ENCODE measurements around the gene BTBD2.
"Not testable (repeated sequence)": the region's sequence is repeated elsewhere in the genome, so short reads cannot be mapped to it uniquely, and the experiment has no call there.

BTBD2 gene

DNA sequence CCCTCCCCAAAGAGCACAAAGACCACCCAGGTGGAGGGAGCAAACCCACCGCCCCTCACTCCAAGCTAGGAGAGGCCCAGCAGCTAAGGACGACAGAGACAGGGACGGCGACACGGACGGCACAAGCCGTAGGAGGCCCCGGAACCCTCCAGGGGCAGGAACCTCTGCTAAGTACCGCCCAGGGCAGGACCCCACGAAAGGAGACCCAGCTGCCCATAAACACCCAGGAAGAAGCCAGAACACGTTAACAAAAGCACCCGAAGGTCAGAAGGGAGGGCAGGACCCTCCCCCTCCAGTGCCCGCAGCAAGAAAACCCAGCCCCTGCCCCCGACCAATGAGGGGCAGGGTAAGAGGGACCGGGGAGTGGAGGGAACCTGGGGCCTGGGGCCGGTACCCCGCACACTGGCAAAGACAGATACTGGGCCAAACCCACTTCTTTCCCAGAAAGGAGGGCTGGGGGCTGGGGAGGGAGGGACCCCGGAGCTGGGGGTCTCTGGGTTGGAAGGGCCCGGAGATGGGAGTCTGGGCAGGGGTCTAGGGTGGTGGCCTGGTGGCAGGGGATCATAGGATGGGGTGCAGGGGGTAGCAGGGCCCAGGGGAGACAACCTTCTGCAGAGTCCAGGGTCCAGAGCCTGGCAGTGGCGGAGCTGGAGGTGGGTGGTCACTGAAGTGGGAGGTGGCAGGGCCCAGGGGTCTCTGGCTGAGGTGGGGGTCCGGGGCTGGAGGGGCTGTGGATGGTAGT, 2.4 kb downstream of the BTBD2 start:
- no peak for DNase-seq

DNA sequence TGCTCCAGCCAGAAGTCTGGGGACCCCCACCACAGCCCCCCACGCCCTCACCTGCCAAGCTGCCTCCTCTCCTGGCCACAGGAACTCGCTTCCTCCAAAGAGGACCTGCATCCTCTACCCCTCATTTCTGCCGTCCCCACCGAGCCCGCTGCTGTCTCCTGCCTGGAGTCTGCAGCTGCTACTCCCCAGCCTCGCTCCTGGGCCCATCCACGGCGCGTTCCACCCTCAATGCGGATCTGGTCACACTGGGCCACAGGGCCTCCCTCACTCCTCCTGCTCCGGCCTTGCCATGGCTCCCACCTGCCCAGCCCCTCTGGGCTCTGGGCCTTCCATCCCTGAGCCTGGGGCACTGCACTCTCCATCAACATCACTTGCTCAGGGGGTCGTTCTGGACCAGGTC, 4.3 kb downstream of the BTBD2 start:
- no peak for DNase-seq

- no peak for DNase-seq
Observed at GRCh38 chr19:2010135-2010668, 5.3 kb downstream of the BTBD2 start.

DNA sequence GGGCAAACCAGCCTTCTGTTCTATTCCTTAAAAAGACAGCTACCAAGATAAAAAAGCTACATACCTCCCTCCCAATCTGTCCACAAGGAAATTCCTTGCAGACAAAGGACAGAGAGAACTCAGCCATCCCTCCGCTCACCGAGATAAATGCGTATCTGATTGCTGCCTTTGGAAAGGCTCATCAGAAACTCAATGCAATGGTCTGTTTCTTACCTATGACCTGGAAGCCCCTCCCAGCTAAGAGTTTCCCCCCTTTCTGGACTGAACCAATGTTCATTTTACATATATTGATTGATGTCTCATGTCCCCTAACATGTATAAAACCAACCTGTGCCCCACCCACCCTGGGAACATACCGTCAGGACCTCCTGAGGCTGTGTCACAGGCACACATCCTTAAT, 11.6 kb downstream of the BTBD2 start:
- DNase-seq = no peak

DNA sequence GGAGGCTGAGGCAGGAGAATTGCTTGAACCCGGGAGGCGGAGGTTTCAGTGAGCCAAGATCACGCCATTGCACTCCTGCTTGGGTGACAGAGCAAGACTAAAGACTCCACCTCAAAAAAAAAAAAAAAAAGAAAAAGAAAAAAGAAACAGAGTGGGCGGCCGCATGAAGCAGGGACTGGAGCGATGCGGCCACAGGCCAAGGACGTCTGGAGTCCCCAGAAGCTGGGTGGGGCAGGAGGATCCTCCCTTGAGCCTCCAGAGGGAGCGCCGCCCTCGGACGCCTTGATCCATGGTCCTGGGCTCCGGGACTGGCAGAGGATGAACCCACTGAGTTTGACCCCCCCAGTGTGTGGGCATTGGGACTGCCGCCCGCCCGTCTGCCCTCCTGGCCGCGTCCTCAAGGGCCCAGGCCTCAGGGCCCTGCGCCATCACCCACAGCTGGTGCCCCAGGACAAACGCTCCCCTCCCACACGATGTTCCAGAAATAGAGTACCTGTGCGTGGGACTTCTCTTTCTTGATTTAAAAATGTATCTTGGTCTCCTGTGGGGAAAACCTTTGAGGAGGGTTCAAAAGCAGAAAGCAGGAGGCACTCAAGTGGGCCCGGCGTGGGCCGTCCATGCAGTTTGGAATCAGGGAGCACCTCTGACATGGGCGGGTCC, 15.5 kb downstream of the BTBD2 start:
- DNase-seq = no peak

- DNase-seq = no peak
Observed at GRCh38 chr19:1998712-1999708, 16.5 kb downstream of the BTBD2 start.

- DNase-seq = no peak
Observed at GRCh38 chr19:1997353-1998233, 17.9 kb downstream of the BTBD2 start.

DNA sequence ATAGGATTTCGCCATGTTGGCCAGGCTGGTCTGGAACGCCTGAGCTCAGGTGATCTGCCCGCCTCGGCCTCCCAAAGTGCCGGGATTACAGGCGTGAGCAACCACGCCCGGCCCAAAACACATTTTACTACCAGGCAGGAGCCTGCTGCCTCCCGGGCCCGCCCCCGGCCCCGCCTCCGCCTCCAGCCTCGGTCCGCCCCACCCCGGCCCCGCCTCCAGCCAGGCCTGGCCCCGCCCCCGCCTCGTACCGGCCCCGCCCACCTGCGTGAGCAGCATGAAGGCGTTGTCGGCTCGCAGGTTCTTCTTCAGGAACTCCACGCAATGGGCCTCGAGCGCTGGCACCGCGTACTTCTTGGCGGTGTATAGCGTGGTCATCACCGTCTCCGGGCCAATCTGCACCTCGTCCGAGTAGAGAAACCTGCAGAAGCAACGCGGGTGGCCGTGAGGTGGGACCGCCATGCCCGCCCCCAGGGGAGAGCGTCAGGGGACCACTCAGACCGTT, 22.7 kb downstream of the BTBD2 start:
- DNase-seq = no peak

- DNase-seq = no peak
Observed at GRCh38 chr19:1991018-1991913, 24.2 kb downstream of the BTBD2 start.

DNA sequence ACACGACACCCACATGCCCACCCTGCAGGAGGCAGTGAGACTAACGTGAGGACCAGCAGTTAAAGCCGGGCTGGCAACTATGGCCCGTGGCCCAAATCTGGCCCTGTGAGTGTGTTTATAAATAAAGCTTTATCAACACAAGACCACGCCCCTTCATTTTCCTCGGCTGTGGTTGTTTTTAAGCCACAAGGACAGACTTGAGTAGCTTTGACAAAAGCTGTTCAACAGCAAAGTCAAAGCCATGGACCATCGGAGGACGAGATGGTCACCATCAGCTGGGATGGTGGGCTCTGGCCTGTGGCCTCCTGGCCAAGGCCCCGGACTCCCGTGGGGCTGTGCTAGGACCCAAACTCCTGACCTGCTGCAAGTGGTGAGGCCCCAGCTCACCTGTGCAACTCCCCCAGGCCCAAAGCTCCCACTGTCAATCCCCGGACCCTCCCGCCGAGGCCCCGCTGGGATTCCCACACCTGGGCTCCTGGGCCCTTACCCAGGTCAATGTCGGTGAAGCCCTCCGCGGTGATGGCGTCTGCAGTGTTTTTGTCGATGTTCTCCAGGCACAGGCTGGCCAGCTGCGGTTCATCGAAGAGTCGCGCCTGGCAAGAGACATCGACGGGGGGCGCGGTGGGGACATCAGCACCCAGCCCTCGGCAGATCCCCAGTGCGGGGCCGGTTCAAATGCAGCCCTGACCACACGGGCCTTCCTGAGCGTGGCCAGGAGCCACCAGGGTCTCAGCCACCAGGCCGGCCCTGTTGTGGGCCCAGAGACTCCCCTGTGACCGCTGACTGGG, 25.1 kb downstream of the BTBD2 start:
- DNase-seq = no peak

GRCh38 chr19:1989513-1990229, 25.8 kb downstream of the BTBD2 start:
- DNase-seq = no peak

DNA sequence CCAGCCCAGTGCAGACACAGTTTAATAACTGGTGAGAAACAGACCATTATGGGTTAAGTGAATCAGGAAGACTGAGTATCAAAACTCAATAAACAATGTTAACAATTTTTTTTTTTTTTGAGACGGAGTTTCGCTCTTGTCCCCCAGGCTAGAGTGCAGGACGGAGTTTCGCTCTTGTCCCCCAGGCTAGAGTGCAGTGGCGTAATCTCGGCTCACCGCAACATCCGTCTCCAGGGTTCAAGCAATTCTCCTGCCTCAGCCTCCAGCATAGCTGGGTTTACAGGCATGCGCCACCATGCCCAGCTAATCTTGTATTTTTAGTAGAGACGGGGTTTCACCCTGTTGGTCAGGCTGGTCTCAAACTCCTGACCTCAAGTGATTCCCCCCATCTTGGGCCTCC, 27.1 kb downstream of the BTBD2 start:
- not testable (repeated sequence) for DNase-seq

- no peak for DNase-seq
Observed at GRCh38 chr19:1987197-1988187, 28.0 kb downstream of the BTBD2 start.

DNA sequence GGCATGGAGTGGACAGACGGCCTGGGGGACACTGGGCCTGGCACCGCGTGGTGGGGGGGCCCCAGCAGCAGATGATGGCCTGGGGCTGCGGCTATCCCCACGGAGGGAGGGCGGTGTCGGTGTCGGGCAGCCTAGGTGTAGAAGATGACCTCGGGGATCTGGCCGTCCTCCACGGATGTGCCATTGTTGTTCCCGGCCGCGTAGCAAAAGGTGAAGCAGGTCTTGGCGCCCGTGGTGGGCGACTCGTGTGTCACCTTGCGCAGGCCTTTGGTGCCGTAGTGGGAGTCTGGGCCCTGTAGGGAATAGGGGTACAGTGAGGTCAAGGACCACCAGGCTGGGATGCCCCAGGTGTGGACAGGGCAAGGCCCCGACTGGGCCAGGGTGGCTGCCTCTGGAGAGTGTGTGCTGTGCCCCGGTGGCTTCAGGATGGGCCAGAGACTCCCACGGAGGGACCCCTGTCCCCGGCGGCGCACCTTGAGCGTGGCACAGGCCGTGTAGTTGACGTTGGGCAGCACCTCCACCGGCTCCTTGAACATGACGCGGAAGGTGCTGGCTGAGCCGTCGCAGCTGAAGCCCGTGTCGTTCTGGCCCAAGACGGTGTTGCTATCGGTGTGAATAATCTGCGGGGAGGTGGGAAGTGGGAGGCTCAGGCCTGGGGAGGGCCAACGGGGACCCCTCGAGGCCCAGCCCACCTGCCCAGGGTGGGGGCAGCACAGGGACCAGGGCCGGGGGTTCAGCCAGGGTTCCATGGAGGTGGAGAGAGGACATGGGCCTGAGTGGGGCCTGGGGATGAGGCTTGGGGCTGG, 29.0 kb downstream of the BTBD2 start:
- no peak for DNase-seq

GRCh38 chr19:1985588-1986356, 29.7 kb downstream of the BTBD2 start:
- DNase-seq = no peak

GRCh38 chr19:1984357-1984756, 31.2 kb downstream of the BTBD2 start:
- DNase-seq = no peak
